ENCODE data around the gene OGG1. TPM values are rescaled to one million over a fixed set of nuclear protein-coding genes. Genes with fewer than 3 reads are reported as not detected.

The OGG1 gene
- polyA plus RNA-seq, 3 donors from 2014 or later, result 30.3 to 57.3 (median 44.4) TPM

- DNase-seq, result no peak
- H3K36me3 Mint-ChIP-seq, result peaks cover 9 to 34% (median 30%) of the 10 kb centered on the region in 3 donors
- peaks cover 0 to 13% (median 5%) of the 10 kb centered on the region in 3 donors for H3K27me3 Mint-ChIP-seq (ENCODE audit: low read depth in 3 of 3)
- no peak overlapping the region for H3K4me3 Mint-ChIP-seq
- peaks cover 41 to 68% of the 10 kb centered on the region in 2 donors for H3K4me1 Mint-ChIP-seq
- no peaks in the 10 kb centered on the region for H3K9me3 Mint-ChIP-seq
- peak overlapping the region in 3 of 6 donors; percentile 7 to 61 (median 51) for H3K27ac Mint-ChIP-seq
These were observed 56.4 kb downstream of the OGG1 start for GRCh38 chr3:9806137-9806536.

Other genes with a start within 250 kb of the OGG1 start
- under 1 TPM in 2 of 3 donors, not detected in 1; 0.06 to 0.21 TPM for gene LHFPL4, start 196.1 kb upstream of the OGG1 start, polyA plus RNA-seq
- gene MTMR14, start 100.4 kb upstream of the OGG1 start, polyA plus RNA-seq, result 100 to 1,000 TPM in 1 of 3 donors, 10 to 100 TPM in 2; 59.2 to 118 (median 66.6) TPM
- under 1 TPM in 1 of 3 donors, not detected in 2; 0.31 TPM for gene CPNE9, start 46.1 kb upstream of the OGG1 start, polyA plus RNA-seq
- 10 to 100 TPM; 10.6 to 45.8 (median 11.7) TPM for gene BRPF1, start 18.2 kb upstream of the OGG1 start, polyA plus RNA-seq
- 10 to 100 TPM; 15.4 to 29.0 (median 19.2) TPM for gene CAMK1, start 20.0 kb downstream of the OGG1 start, polyA plus RNA-seq
- 100 to 1,000 TPM in 1 of 3 donors, 10 to 100 TPM in 2; 58.1 to 121 (median 73.6) TPM for gene TADA3, start 42.5 kb downstream of the OGG1 start, polyA plus RNA-seq
- 100 to 1,000 TPM; 378 to 470 (median 428) TPM for gene ARPC4, start 43.1 kb downstream of the OGG1 start, polyA plus RNA-seq
- 10 to 100 TPM in 1 of 3 donors, 1 to 10 TPM in 2; 4.2 to 10.1 (median 5.0) TPM for gene TTLL3, start 60.3 kb downstream of the OGG1 start, polyA plus RNA-seq
- 100 to 1,000 TPM in 2 of 3 donors, 10 to 100 TPM in 1; 94.7 to 153 (median 101) TPM for gene RPUSD3, start 94.1 kb downstream of the OGG1 start, polyA plus RNA-seq
- gene CIDEC, start 130.3 kb downstream of the OGG1 start, polyA plus RNA-seq, result not detected
- gene JAGN1, start 140.7 kb downstream of the OGG1 start, polyA plus RNA-seq, result 10 to 100 TPM; 36.1 to 50.3 (median 37.9) TPM
- gene IL17RE, start 152.9 kb downstream of the OGG1 start, polyA plus RNA-seq, result under 1 TPM in 1 of 3 donors, not detected in 2; 0.14 TPM
- 10 to 100 TPM in 2 of 3 donors, 1 to 10 TPM in 1; 1.7 to 16.5 (median 12.6) TPM for gene IL17RC, start 167.1 kb downstream of the OGG1 start, polyA plus RNA-seq
- 10 to 100 TPM; 38.9 to 67.8 (median 51.3) TPM for gene CRELD1, start 183.9 kb downstream of the OGG1 start, polyA plus RNA-seq
- 1 to 10 TPM in 2 of 3 donors, under 1 TPM in 1; 0.32 to 3.4 (median 1.8) TPM for gene PRRT3, start 202.5 kb downstream of the OGG1 start, polyA plus RNA-seq
- 100 to 1,000 TPM in 1 of 3 donors, 10 to 100 TPM in 2; 85.7 to 107 (median 89.0) TPM for gene EMC3, start 236.9 kb downstream of the OGG1 start, polyA plus RNA-seq

Measured in immature natural killer cell (primary cell).